Left ventricle myocardium inferior (tissue), 1 donor: Measurements from ENCODE around the gene RBP5. TPM values are rescaled to one million over a fixed set of nuclear protein-coding genes. Genes with fewer than 3 reads are reported as not detected.

Experiments used
- DNase-seq: peaks from one replicate; pipeline ENCODE4 v3.0.0-alpha.2; 2020
- H3K27ac ChIP-seq: fragments of 200-600 bp; replicated peaks from 2 replicates; pipeline ENCODE4 v1.8.0; 2021
- H3K27me3 ChIP-seq: fragments of 200-600 bp; 2 replicates; pipeline ENCODE4 v1.8.0; 2021; ENCODE audit warnings: low read depth
- H3K36me3 ChIP-seq: fragments of 200-600 bp; 2 replicates; pipeline ENCODE4 v1.8.0; 2021
- H3K4me1 ChIP-seq: fragments of 200-600 bp; 2 replicates; pipeline ENCODE4 v1.8.0; 2021
- H3K4me3 ChIP-seq: fragments of 200-600 bp; 2 replicates; pipeline ENCODE4 v1.8.0; 2021; ENCODE audit warnings: mild to moderate bottlenecking, moderate library complexity
- H3K9me3 ChIP-seq: fragments of 200-600 bp; replicated peaks from 2 replicates; pipeline ENCODE4 v1.8.0; 2021
- intact Hi-C: fragments of 100-400 bp; cut with micrococcal nuclease; formaldehyde crosslinking; loops from one replicate; pipeline ENCODE4 v1.11.0; 2022
- total RNA-seq: library from RNA; stranded (reverse); fragmentation: NEBNext Ultra II Directional; extraction: Animal tissue kit (Norgen Biotek cat#: 25700); gene quantifications from one replicate; pipeline ENCODE4 v1.2.1, GENCODE V29; 2021
- TF ChIP-seq, protein P1 (sequence below): fragments of 200-600 bp; IDR thresholded peaks from 2 replicates; pipeline ENCODE4 v1.8.0; 2021; ENCODE audit warnings: antibody characterized with exemption, mild to moderate bottlenecking, borderline replicate concordance
- donor health status: DM: no; HTN: yes; CAD: no; lungs with severe emphysema.

Gene RBP5
- total RNA-seq, 1 donor from 2014 or later: 0.47 TPM

DNA sequence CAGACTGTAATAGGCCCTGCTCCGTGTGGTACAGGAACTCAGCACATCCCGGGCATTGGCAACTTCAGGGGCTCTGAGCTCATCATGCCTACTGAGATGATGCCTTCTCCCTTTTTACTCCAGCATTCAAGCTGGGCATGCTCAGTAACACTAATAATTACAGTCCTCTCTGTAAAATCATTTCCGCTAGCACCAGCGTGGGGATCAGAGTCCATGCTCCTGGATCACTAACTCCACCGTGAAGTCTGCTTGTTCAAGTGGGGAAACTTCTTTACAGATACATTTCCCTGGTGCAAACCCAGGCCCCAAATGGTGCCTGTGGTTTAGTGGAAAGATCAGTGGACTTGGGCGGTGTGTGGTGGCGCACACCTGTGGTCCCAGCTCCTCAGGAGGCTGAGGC lies 18.2 kb upstream of the RBP5 start:
- peaks cover 13% of the 10 kb centered on the region for H3K36me3 ChIP-seq
- TF ChIP-seq, protein P1, sequence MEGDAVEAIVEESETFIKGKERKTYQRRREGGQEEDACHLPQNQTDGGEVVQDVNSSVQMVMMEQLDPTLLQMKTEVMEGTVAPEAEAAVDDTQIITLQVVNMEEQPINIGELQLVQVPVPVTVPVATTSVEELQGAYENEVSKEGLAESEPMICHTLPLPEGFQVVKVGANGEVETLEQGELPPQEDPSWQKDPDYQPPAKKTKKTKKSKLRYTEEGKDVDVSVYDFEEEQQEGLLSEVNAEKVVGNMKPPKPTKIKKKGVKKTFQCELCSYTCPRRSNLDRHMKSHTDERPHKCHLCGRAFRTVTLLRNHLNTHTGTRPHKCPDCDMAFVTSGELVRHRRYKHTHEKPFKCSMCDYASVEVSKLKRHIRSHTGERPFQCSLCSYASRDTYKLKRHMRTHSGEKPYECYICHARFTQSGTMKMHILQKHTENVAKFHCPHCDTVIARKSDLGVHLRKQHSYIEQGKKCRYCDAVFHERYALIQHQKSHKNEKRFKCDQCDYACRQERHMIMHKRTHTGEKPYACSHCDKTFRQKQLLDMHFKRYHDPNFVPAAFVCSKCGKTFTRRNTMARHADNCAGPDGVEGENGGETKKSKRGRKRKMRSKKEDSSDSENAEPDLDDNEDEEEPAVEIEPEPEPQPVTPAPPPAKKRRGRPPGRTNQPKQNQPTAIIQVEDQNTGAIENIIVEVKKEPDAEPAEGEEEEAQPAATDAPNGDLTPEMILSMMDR: no peak
- intact Hi-C loops: no loop called here

DNA sequence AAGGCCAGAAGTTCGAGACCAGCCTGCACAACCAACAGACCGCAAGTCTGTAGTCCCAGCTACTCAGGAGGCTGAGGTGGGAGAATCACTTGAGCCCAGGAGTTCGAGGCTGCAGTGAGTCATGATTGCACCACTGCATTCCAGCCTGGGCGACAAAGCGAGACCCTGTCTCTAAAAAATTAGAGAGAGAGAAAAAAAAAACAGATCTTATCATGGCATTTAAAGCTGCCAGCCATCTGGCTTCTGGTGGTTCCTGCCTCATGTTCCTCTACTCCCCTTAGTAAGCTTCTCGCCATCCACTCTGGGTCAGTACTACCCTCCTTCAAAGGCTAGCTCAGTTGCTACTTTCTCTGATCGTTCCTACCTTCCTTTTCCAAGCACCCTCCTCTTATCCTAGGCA lies 17.5 kb upstream of the RBP5 start:
- Histone ChIP-seq H3K4me3 (no peak overlapping the region), H3K36me3 (peaks cover 10% of the 10 kb centered on the region), H3K27me3 (no peaks in the 10 kb centered on the region), H3K4me1 (no peaks in the 10 kb centered on the region), H3K9me3 (no peaks in the 10 kb centered on the region), H3K27ac (no peak overlapping the region)
- TF ChIP-seq, protein P1: no peak
- no peak for DNase-seq
- intact Hi-C loops: no loop called here

More for the DNA sequence above, 18.2 kb upstream of the RBP5 start:
- Histone ChIP-seq H3K4me1 (no peaks in the 10 kb centered on the region), H3K27me3 (no peaks in the 10 kb centered on the region), H3K27ac (no peak overlapping the region), H3K9me3 (no peaks in the 10 kb centered on the region), H3K4me3 (no peak overlapping the region)
- no peak for DNase-seq

DNA sequence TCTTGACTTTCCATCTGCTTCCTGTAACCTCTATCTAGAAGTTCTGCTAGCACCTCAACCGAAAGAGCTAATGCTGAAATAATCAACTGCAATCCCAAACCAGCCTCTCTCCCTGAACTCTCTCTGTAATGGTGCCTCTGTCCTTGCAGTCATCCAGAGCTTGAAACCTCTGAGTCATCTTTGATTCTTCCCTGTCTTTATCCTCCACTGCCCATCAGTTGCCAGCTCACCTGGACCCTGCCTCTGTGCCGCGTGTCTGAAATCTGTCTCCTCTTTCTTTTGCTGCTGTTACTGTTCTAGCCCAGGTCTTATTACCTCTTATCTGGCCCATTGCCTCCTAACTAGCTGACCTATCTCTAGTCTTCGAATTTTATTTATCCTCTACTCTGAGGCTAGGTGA lies 17.0 kb upstream of the RBP5 start:
- H3K36me3 ChIP-seq: peaks cover 10% of the 10 kb centered on the region
- H3K4me1 ChIP-seq: no peaks in the 10 kb centered on the region
- TF ChIP-seq, protein P1: no peak
- H3K27me3 ChIP-seq: no peaks in the 10 kb centered on the region
- intact Hi-C loops: no loop called here
- no peak overlapping the region for H3K4me3 ChIP-seq
- DNase-seq: no peak
- H3K27ac ChIP-seq: no peak overlapping the region
- no peaks in the 10 kb centered on the region for H3K9me3 ChIP-seq

DNA sequence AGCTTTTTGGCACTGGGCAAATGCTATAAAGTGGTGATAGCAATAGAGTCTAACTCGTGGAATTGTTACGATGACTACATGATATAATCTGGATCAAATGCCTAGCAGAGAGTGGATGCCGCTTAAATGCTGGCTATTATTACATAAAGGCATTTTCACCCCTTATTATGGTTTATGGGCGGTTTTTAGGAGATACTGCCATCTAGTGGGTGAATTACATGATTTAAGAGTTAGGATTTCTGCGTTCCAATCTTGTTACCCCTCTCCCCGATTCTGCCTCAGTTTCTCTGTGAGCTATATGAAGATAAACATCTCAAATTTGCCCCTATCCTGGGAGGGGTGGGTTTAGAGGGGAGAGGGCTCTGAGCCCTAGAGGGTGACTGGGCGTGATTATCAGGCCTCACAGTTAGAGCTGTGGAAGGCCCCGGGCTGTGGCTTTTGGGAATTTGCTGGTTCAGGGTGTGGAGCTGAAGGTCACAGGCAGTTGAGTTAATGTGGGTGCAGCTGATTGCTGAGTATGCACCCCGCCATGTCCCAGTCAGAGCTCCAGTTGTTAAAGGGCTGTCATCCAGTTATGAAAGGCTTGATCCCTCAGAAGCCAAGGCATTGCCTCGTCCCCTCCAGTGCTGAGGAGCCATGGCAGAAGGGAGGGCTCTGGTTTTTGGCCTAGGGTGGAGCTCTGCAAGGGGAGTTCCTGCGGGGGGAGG lies 15.9 kb upstream of the RBP5 start:
- no peak for DNase-seq
- H3K4me3 ChIP-seq: no peak overlapping the region
- intact Hi-C loops: no loop called here
- no peaks in the 10 kb centered on the region for H3K9me3 ChIP-seq
- H3K27me3 ChIP-seq: no peaks in the 10 kb centered on the region
- H3K27ac ChIP-seq: no peak overlapping the region
- peaks cover 8% of the 10 kb centered on the region for H3K36me3 ChIP-seq
- TF ChIP-seq, protein P1: peak; percentile 63
- no peaks in the 10 kb centered on the region for H3K4me1 ChIP-seq

DNA sequence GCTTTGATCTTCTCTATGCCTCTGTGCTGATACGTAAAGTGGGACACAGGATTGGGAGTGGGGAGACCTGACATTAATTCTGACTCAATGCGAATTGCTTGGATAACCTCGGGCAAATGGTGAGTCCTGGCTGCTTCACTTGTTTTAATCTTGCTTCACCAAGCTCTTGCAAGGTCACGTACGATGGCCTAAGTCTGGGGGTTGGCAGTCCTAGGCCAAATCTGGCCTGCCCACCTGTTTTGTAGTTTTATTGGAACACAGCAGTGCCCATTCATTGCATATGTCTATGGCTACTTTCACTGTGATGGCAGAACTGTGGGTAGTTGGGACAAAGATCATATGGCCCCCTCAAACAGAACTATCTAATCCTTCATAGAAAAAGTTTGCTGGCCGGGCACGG lies 14.9 kb upstream of the RBP5 start:
- no peak overlapping the region for H3K4me3 ChIP-seq
- H3K36me3 ChIP-seq: no peaks in the 10 kb centered on the region
- H3K27me3 ChIP-seq: no peaks in the 10 kb centered on the region
- DNase-seq: no peak
- H3K9me3 ChIP-seq: no peaks in the 10 kb centered on the region
- TF ChIP-seq, protein P1: no peak
- no peak overlapping the region for H3K27ac ChIP-seq
- H3K4me1 ChIP-seq: no peaks in the 10 kb centered on the region
- intact Hi-C loops: no loop called here
